GM12872 (cell line): Measurements from ENCODE around the gene PLCH1.

Experiments used
- TF ChIP-seq, protein P1 (sequence below): IDR thresholded peaks from 3 replicates; pipeline ENCODE4 v1.5.1; 2011; ENCODE audit warnings: low read depth, mild to moderate bottlenecking, low read length, moderate library complexity; ENCODE audit not compliant: insufficient read depth

PLCH1 gene

DNA sequence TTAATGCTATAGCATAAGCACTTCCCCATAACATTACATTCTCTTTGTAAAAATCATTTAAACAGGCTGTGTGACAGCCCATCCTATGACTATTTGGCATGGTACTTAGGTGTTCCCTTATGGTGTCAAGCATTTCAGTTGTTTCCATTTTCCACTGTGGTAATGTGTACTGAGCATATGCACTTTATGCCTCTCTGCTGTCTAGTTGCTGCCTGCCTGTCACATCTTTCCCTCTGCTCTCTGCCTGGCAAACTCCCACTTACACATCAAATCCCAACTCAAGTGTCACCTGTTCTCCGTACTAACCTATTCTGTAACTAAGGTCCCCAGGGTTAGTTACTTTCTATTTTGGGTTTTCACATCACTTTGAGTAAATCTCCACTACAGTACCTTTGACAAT lies 367.0 kb downstream of the PLCH1 start:
- TF ChIP-seq, protein P1, sequence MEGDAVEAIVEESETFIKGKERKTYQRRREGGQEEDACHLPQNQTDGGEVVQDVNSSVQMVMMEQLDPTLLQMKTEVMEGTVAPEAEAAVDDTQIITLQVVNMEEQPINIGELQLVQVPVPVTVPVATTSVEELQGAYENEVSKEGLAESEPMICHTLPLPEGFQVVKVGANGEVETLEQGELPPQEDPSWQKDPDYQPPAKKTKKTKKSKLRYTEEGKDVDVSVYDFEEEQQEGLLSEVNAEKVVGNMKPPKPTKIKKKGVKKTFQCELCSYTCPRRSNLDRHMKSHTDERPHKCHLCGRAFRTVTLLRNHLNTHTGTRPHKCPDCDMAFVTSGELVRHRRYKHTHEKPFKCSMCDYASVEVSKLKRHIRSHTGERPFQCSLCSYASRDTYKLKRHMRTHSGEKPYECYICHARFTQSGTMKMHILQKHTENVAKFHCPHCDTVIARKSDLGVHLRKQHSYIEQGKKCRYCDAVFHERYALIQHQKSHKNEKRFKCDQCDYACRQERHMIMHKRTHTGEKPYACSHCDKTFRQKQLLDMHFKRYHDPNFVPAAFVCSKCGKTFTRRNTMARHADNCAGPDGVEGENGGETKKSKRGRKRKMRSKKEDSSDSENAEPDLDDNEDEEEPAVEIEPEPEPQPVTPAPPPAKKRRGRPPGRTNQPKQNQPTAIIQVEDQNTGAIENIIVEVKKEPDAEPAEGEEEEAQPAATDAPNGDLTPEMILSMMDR, result no peak

DNA sequence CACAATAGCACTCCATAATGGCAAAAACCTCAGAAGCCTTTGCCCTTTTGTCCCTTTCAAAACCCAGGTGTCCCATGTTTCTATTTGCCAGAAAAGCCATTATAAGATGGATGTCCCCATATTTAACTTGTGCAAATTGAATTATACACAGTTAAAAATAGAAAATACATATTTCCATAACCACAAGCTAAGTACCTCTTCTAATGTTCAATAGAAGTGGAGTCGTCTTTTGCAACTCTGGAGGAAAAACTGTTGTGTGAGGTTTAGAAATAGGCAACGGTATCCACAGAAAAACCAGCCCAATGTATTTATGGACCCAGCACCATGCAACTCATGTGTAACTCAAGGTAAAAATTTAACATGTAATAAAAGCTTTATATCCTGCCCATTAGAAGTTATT lies 367.8 kb downstream of the PLCH1 start:
- TF ChIP-seq, protein P1, result no peak

DNA sequence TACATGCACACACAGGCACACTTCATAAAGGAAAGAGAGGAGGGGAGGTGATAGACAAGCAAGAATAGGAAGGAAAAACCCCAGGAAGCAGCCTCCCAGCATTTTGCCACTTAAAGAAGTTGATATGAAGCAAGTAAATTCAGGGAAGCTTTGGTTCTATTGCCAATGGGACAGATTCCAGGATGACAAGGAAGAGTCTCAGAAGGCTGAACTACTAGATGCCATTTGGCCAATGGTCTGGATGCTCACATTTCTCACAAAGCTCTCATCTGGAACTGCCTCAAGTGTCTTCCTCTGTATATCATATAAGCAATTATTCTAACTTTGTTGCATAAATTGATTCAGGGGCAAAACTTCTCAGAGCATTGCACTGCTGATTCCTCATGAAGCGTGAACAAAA lies 372.6 kb downstream of the PLCH1 start:
- TF ChIP-seq, protein P1, result no peak

DNA sequence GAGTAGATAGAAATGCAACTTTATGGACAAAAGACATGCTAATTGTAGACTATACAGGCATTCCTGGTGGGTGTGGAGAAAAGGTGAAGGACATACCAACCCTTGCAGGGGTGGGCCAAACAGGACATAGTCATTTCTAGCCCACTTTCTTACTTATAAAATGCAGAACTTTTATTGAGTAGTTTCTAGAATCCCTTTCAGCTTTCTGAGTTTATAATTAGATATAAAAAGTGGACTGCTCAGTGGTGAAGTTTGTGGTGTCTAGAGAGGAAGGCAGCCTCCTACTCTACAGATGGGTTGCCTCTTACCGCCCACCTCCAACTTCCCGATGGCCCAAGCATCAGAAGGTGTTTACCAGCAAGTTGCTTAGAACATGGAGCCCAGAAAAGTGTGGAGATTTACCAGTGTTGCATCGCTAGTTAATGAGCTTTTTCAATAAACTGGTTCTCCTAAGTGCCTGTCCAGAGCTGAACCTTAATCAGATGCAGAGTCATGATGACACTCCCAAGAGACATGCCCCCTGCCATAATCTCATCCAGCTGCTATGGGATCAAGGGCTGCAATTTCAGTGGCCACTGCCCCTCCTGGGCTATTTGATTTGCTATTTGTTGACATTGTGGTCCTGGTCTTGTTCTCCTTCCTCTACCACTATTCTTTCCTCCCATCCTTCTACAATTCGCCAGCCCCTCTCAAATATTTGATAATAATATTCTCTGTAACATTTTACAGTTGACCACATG lies 373.9 kb downstream of the PLCH1 start:
- TF ChIP-seq, protein P1, result no peak

DNA sequence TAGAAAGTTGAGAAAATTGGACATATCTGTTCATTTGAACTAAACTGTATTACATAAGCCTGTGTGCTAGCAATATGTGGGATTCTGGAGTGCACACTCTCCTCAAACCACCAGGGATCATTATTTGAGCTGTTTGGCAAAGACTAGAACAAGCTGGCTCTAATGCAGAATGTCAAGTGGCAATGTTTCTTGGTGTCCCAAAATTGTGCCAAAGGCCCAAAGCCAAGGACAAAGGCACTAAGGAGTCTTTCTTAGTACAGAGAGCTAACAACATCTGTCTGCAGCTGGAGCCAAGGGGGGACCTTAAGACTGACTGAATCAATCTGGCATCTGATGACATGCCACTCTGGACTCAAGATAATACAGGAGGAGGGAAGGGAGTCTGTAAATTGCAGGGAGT lies 374.7 kb downstream of the PLCH1 start:
- TF ChIP-seq, protein P1, result no peak

DNA sequence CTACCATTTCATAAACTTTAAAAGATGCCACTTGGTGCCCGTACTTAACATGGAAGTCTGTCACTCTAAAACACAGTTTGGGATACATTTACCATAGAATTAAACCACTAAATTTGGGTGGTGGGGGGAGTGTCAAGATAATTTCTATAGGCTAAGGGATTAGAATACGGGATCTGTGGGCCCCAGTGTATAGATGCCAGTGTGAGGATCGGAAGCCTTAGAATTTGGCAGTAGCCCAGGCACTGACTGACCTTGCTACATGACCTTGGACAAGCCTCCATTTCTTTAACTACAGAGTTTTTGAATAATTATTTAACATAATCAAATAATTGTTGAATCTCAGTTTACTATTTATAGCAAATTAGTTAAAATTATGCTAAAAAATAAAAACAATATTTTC lies 375.1 kb downstream of the PLCH1 start:
- TF ChIP-seq, protein P1, result no peak

DNA sequence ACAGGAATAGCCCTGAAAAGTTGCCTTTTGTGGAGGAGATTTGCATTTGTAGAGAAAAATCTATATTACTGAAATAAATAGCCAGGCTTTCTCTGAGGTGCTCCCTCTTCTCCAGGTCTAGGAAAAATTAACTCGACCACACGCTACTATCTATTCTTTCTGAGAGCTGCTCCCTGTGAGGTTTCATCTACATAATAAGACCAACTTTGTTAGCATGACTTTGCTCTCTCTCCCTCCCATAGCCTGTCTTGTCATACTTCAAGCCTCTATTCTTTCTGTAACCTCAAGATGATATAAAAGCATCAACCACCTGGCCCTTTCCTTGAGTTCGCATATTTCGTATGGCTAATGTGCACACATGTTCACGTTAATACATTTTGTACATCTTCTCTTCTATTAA lies 375.6 kb downstream of the PLCH1 start:
- TF ChIP-seq, protein P1, result no peak
